NB4 (cell line): ENCODE results near the gene PIK3R4.

Experiments used
- DNase-seq: peaks from one replicate; pipeline ENCODE4 v3.0.0; 2010; ENCODE audit warnings: low read depth
- H3K4me3 ChIP-seq: one replicate; pipeline ENCODE4 v1.5.1; 2011; ENCODE audit warnings: mild to moderate bottlenecking, low read depth, low read length, moderate library complexity
- CTCF ChIP-seq: IDR thresholded peaks from one replicate; pipeline ENCODE4 v1.5.1; 2012; ENCODE audit warnings: low read depth, low read length
- MAX ChIP-seq: IDR thresholded peaks from 2 replicates; pipeline ENCODE4 v1.6.1; 2011; ENCODE audit warnings: low read depth, low read length
- MYC ChIP-seq: IDR thresholded peaks from 2 replicates; pipeline ENCODE4 v1.6.1; 2011; ENCODE audit warnings: low read depth, low read length
- POLR2A ChIP-seq: IDR thresholded peaks from 2 replicates; pipeline ENCODE4 v1.6.1; 2011; ENCODE audit warnings: mild to moderate bottlenecking; ENCODE audit not compliant: insufficient read length; ENCODE audit errors: extremely low read depth

Gene PIK3R4

GRCh38 chr3:130709671-130710070 is 37.0 kb downstream of the PIK3R4 start:
- TF ChIP-seq MAX: no peak
- no peak for TF ChIP-seq CTCF
- TF ChIP-seq POLR2A: no peak
- no peak for TF ChIP-seq MYC
- no peak for DNase-seq
- no peak overlapping the region for H3K4me3 ChIP-seq

- no peak overlapping the region for H3K4me3 ChIP-seq
- TF ChIP-seq MYC: no peak
- TF ChIP-seq CTCF: no peak
- TF ChIP-seq POLR2A: no peak
- TF ChIP-seq MAX: no peak
- DNase-seq: no peak
Measured at GRCh38 chr3:130707902-130708601, 38.6 kb downstream of the PIK3R4 start.

- TF ChIP-seq MAX (no peak), CTCF (no peak), POLR2A (no peak), MYC (no peak)
- DNase-seq: no peak
Measured at GRCh38 chr3:130705501-130705900, 41.1 kb downstream of the PIK3R4 start.

GRCh38 chr3:130702985-130703384 is 43.6 kb downstream of the PIK3R4 start:
- no peak overlapping the region for H3K4me3 ChIP-seq
- no peak for TF ChIP-seq CTCF
- no peak for TF ChIP-seq MYC
- TF ChIP-seq POLR2A: no peak
- TF ChIP-seq MAX: no peak
- no peak for DNase-seq

More at GRCh38 chr3:130705501-130705900, 41.1 kb downstream of the PIK3R4 start:
- H3K4me3 ChIP-seq: no peak overlapping the region

- TF ChIP-seq CTCF: no peak
- no peak for TF ChIP-seq MAX
- no peak for TF ChIP-seq MYC
- no peak for TF ChIP-seq POLR2A
- no peak for DNase-seq
- no peak overlapping the region for H3K4me3 ChIP-seq
Measured at GRCh38 chr3:130700541-130700940, 46.1 kb downstream of the PIK3R4 start.
